CD4-positive, alpha-beta T cell treated with Interleukin-2 at 100 ng/mL for 4 hours (primary cell): Measurements from ENCODE around the gene MAPK9.

Source experiments
- DNase-seq: peaks from one replicate; pipeline ENCODE4 v3.0.0-alpha.2; 2020; ENCODE audit warnings: low spot score

The MAPK9 gene

DNA sequence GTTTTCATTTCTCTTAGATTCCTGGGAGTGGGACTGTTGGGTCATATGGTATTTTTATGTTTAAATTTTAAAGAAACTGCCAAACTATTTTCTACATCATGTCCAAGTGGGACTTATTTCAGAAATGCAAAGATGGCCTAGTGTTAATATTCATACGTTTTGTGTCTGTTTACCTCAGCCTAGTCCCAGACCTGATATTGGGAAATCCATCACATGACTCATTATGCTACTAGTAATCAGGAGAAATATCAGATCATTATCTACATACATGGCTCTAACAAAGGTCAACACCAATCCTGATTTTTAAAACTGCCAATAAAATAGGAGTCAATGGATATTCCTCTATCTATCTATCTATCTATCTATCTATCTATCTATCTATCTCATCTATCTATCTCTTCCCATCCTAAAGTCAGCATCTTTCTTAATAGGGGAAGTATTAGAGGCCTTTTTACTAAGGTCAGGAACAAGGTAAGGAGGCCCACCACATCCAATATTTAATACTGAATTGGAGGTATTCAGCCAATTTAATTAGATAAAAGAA, 87.5 kb downstream of the MAPK9 start:
- no peak for DNase-seq

DNA sequence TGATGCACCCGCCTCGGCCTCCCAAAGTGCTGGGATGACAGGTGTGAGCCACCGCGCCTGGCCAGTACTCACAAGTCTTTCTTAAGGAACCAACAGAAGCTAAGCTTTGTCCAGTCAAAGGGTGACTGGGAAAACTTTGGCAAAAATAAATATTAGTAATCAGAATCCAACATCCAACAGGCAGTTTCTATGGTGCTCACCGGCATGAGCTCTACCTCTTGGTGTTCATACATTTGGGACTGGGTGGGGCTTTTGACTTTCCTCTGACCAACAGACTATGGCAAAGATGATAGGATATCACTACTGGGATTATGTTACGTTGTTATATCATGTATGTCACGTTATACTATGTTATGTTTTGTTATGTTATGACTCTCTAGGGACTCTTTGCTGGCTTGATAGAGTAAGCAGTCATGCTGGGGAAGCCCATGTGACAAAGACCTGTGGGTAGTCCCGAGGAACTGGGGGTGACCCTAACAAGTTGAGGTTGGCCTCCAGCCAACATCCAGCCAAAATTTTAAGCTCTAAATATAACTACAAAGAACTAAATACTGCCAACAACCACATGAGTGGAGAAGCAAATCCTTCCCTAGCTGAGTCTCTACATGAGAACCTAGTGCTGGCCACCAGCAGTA, 88.8 kb downstream of the MAPK9 start:
- no peak for DNase-seq

DNA sequence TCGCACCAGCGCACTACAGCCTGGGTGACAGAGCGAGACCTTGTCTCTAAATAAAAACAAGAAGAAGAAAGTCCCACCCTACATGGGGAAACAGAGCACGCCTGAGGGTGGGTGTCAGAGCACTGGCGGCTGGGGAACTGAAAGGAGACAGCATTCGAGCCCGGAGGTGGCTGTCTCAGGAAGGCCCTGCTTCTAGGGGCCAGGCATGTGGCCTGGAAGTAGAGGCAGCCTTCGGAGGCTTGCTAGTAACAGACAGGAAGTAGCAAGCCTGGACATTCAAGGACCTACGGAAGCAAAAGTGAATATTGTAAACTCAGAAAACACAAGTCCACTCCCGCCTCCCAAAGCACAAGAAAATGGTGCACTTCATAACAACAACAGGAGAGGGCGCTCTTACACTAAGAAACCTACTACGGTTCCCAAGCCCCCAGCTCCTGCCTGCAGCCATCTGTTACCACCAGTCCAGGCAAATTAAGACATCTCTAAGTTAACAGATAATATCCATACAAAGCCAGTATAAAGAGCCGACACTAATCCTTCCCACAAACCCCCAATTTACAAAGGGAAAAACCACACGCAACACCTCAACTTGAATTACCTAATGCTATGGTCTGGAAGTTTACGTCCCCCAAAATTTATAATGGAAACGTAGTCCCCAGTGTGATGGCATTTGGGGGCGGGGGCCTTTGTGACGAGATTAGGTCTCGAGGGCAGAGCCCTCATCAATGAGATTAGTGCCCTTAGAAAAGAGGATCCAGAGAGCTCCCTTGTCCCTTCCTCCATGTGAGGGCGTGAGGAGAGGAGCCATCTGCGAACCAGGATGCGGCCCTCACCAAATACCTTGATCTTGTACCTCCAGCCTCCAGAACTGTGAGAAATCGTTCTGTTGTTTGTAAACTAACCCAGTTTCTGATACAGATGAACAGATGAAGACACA, 90.6 kb downstream of the MAPK9 start:
- no peak for DNase-seq

DNA sequence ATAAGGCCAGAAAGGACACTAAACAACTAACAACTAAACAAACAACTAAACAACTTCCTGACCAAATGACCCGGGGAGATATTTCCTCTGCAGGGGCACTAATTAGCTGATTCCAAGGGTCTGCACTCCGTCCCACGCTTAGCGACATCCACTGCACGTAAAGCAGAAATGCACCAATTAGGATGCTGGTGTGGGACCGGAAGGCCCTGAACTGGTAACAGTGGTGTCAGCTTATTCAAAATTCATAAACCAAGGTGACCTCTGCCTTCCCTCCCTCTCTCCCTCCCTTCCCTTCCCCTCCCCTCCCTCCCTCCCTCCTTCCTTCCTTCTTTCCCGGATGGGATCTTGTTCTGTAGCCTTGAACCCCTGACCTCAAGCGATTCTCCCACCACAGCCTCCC, 92.5 kb downstream of the MAPK9 start:
- no peak for DNase-seq

DNA sequence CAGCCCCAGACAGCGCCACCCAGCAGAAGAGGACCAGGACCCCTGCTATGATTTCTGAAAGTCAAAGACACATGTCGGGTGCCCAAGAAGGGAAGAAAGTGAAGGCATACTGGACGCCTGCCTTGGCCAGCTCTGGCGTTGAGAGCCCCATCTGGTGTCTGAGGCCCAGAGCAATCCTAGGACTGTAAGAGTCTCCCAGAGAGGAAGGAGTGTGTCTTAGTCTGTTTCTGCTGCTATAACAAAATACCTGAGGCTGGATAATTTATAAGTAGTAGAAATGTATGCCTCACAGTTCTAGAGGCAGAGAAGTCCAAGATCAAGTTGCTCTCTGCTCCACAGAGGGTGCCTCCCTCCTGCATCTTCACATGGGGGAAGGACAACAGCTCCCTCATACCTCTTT, 93.7 kb downstream of the MAPK9 start:
- no peak for DNase-seq

- DNase-seq, result no peak
Measured at GRCh38 chr5:180197016-180197702, 94.7 kb downstream of the MAPK9 start.

DNA sequence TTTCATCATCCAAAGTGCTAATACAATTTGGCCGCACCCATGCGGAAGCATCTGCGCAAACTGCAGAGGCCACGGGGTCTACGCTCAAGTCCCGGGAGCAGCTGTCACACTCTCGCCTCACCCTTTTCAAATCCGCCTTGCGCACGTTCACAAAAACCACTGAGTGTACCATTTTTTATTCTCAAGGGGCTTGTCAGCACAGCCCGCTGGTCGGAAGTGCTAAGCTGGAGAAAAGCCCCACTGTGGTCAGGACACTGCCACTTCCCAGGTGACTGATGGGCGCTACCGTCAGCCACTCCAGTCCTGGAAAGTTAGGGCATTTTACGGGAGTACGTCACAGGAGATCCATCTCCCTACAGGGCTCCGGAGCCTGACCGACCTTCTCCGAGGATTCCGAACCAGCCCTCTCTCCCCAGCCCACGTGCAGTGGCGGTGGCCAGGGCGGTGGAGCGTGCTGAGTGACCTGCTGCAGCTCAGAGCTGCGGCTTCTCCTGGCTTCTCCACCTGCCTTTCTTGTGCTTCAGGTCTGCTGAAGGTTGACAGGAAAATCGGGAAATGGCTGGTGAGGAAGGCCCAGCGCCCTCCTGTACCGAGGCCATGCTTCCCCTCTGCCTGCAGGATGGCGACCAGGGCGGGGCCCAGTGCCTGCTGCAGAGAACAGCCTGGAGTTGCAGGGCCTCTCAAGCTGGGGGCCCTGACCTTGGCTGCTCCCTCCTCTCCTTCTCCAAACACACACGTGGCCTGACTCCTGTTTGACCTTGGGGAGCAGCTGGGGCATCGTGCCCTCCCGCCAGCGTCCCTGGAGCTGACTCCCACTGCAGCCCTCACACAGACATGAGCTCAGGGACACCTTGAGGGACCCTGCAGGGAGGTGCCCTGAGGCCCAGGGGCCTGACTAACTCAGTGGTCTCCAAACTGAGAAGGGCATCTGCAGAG, 97.2 kb downstream of the MAPK9 start:
- DNase-seq, result no peak

DNA sequence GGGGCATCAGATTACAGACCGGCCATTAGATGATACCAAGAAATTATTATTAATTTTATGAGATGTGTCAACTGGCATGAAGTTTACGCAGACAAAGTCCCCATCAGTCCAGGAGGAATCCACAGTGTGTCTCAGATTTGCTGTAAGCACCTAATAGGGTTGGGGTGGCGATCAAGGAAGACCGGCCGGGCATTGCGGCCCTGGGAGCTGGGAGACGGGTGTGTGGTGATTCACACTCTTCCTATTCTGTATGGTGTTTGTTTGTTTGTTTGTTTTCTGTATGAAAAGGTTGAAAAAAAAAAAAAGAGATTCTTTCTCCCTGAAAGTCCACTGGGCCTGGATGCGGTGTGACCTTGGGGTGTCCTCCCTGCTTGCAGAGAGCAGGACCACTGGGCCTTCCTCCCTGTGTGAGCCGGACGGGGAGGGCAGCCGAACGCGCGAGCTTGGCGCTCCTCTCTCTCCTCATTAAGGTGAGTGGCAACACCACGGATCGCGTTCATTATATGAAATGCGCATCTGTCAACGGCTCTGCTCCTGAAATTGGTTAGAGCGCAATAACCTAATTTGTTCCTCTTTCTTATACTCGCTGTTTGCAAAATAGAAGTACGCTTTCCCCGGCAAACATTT, 98.0 kb downstream of the MAPK9 start:
- no peak for DNase-seq

- DNase-seq, result no peak
Measured at GRCh38 chr5:180191716-180192115, 100.2 kb downstream of the MAPK9 start.

DNA sequence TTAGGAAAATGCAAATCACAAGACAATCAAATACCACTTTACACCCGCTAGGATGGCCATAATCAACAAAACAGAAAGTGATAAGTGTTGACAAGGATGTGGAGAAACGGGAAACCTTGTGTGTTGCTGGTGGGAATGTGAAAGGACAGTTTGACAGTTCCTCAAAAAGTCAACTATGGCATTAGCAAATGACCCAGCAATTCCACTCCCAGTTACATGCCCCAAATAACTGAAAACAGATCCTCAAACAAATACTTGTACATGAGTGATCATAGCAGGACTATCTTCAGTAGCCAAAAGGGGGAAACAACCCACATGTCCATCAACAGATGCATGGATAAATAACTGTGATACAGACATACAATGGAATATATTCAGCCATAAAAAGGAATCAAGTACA, 104.1 kb downstream of the MAPK9 start:
- no peak for DNase-seq
